Astrocyte of the hippocampus (primary cell): ENCODE data around the gene SERPINE3.

ENCODE experiments used
- DNase-seq: peaks from one replicate; pipeline ENCODE4 v3.0.0; 2011; ENCODE audit warnings: low read depth, low spot score

The SERPINE3 gene

GRCh38 chr13:51361106-51361505 lies 21.6 kb downstream of the SERPINE3 start:
- peak; percentile 73 for DNase-seq

- DNase-seq = no peak
Measured at GRCh38 chr13:51363625-51364024, 24.1 kb downstream of the SERPINE3 start.

GRCh38 chr13:51364404-51365008 lies 25.0 kb downstream of the SERPINE3 start:
- DNase-seq = peak; percentile 82

GRCh38 chr13:51370116-51370515 lies 30.6 kb downstream of the SERPINE3 start:
- DNase-seq = no peak

GRCh38 chr13:51370811-51371210 lies 31.3 kb downstream of the SERPINE3 start:
- DNase-seq = no peak

GRCh38 chr13:51371768-51372399 lies 32.4 kb downstream of the SERPINE3 start:
- no peak for DNase-seq

GRCh38 chr13:51373451-51373850 lies 34.0 kb downstream of the SERPINE3 start:
- DNase-seq = no peak

GRCh38 chr13:51380269-51380668 lies 40.8 kb downstream of the SERPINE3 start:
- DNase-seq = peak; percentile 28

- DNase-seq = no peak
Measured at GRCh38 chr13:51385114-51385513, 45.6 kb downstream of the SERPINE3 start.

- DNase-seq = no peak
Measured at GRCh38 chr13:51394724-51395123, 55.2 kb downstream of the SERPINE3 start.

GRCh38 chr13:51396352-51396751 lies 56.9 kb downstream of the SERPINE3 start:
- no peak for DNase-seq

GRCh38 chr13:51397262-51397941 lies 57.9 kb downstream of the SERPINE3 start:
- peak; percentile 57 for DNase-seq

GRCh38 chr13:51405176-51405575 lies 65.7 kb downstream of the SERPINE3 start:
- no peak for DNase-seq

- DNase-seq = no peak
Measured at GRCh38 chr13:51412431-51412830, 72.9 kb downstream of the SERPINE3 start.
